Measurements from ENCODE around the gene WSCD1.

The WSCD1 gene

DNA sequence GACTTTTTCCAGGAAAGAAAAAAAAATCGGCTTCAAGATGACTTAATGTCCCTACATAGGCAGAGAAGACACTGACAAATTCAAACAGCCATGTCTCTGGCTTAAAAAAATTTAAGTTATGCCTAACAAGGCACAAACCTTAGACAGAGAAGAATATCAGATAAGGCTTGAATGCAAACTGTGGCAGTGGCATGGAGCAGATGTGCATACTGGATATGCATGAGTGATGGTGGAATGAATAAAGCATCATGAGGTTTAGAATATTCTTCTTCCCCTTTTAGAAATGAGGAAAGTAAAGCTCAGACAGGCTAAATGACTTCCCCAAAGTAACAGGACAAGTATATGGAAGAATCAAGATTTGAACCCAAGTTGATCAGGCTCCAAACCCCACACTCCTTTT, 23.2 kb upstream of the WSCD1 start:
- TF ChIP-seq, protein P1, sequence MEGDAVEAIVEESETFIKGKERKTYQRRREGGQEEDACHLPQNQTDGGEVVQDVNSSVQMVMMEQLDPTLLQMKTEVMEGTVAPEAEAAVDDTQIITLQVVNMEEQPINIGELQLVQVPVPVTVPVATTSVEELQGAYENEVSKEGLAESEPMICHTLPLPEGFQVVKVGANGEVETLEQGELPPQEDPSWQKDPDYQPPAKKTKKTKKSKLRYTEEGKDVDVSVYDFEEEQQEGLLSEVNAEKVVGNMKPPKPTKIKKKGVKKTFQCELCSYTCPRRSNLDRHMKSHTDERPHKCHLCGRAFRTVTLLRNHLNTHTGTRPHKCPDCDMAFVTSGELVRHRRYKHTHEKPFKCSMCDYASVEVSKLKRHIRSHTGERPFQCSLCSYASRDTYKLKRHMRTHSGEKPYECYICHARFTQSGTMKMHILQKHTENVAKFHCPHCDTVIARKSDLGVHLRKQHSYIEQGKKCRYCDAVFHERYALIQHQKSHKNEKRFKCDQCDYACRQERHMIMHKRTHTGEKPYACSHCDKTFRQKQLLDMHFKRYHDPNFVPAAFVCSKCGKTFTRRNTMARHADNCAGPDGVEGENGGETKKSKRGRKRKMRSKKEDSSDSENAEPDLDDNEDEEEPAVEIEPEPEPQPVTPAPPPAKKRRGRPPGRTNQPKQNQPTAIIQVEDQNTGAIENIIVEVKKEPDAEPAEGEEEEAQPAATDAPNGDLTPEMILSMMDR (IDR thresholded peaks at IDR 0.05): no peak

DNA sequence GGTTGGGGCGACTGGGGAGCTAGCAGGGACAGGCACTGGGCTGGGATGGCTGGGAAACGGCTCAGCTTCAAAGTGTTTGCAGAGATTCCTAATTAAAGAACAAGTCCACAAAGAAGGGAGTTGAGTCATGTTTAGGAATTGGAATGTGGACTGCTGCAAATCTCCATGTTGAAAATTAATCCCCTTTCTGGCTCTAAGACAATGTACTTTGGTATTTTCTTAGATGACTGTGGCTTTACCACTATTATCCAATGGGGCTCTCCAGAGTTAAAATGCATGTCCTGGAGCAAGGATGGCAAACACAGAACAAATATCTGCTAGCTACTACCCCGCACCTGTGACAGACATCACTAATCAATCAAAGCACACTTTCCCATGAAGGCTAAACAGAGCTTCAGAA, 22.2 kb upstream of the WSCD1 start:
- TF ChIP-seq, protein P1 (IDR thresholded peaks at IDR 0.05): no peak

GRCh38 chr17:6048486-6048885, 21.7 kb upstream of the WSCD1 start:
- TF ChIP-seq, protein P1 (IDR thresholded peaks at IDR 0.05): no peak

GRCh38 chr17:6052926-6053325, 17.3 kb upstream of the WSCD1 start:
- TF ChIP-seq, protein P1 (IDR thresholded peaks at IDR 0.05): no peak

DNA sequence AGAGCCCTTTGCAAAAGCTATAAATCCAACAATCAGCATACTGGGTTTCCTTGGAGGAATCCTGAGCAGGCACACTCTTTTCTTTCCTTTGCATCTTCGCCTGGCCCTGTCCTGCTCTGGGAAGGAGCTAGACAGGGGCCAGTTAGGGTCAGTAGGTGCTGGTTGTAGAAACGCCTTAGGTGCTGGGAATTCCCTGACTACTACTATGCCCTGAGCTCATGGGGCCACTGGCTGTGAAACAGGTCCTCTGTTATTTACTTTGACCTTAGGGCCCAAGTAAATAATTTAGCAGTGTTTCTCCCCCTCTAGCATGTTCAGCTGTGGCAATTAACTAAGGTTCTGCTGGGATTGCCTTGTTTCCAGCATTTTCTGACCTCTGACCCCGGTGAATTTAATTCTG, 15.8 kb upstream of the WSCD1 start:
- TF ChIP-seq, protein P1 (IDR thresholded peaks at IDR 0.05): no peak

DNA sequence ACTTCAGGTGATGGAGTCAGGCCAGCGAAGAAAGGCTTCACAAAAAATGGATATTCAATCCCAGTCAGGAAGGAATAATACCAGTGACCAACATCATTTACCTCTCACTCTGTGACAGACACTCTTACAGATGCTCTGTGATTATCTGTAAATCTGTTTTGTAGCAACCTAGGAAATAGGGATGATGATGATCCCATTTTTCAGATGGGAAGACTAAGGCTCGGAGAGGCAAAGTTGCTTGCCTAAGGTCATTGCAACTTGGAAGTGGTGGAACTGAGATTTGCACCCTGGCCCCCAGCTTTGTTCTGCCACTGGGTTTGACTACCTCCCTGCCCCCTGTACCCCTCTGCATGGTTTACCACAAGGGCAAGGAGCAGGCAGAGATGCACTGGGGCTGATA, 14.1 kb upstream of the WSCD1 start:
- TF ChIP-seq, protein P1 (IDR thresholded peaks at IDR 0.05): no peak

GRCh38 chr17:6057562-6057961, 12.6 kb upstream of the WSCD1 start:
- TF ChIP-seq, protein P1 (IDR thresholded peaks at IDR 0.05): no peak

DNA sequence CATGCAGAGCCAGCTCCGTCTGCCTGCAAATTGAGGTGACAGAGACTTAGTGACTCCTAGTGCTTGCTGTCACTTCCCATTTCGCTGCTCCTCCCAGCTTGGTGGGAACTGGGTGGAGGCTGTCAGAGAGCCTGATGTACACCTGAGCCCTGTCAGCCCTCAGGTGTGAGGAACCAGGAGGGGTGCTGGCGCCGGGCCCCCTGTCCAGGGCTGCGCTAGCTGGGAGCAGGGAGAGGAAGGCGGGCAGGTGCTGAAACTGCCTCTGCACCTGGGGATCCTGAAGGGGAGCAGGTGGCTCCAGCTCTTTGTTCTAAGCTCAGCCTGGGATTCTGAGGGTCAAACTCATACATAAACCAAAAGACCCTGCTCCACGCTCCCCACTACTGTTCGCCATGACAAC, 10.8 kb upstream of the WSCD1 start:
- TF ChIP-seq, protein P1 (IDR thresholded peaks at IDR 0.05): no peak

Data from LNCAP (cell line).